Stimulated activated CD4-positive, alpha-beta T cell treated with anti-CD3 and anti-CD28 coated beads, Interleukin-15, amount 100 ng/mL, for 24 hours (primary cell): ENCODE results near the gene SPOP.
"Not testable (repeated sequence)": the region's sequence is repeated elsewhere in the genome, so short reads cannot be mapped to it uniquely, and the experiment has no call there.

Experiments used
- DNase-seq: peaks from one replicate; pipeline ENCODE4 v3.0.0-alpha.2; 2020

Gene SPOP

DNA sequence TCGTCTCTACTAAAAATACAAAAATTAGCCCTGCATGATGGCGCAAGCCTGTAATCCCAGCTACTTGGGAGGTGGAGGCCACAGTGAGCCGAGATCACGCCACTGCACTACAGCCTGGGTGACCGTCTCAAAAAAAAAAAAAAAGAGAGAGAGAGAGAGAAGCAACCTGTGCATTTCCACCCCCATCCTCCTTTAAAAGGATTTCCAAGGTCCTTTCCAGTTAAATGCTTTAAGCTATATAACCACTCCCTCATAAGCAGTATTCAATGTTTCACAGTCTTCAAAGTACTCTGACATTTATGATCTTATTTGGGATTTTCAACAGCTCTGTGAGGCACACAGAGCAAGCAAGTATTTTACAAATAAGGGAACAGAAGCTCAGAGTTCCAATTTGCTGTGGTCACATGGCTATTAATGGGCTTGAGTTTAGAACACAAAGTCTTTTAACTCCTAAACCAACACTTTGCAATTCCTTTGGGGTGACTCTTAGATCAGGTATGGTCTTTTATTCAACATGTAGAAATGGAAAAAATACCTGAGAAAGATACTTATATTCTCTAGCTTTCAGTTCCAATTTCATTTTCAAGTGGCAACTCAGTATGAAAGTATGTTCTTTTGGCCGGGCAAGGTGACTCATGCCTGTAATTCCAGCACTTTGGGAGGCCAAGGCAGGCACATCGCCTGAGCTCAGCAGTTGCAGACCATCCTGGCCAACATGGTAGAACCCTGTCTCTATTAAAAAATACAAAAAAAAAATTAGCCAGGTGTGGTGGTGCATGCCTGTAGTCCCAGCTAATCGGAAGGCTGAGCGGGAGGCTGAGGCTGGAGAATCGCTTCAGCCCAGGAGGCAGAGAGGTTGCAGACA is 31.3 kb downstream of the SPOP start:
- DNase-seq: peak; percentile 67

DNA sequence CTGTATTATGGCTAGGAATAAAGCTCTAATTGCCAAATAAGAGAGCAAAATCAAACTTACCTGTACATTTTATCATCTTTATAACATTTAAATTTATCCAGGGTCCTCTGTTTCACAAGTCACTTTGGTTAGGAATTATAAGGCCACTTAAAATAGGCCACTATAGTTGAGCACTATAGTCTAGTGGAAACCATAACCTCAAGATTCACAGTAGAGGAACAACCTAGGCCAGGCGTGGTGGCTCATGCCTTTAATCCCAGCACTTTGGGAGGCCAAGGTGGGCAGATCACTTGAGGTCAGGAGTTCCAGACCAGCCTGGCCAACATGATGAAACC is 31.9 kb downstream of the SPOP start:
- not testable (repeated sequence) for DNase-seq

DNA sequence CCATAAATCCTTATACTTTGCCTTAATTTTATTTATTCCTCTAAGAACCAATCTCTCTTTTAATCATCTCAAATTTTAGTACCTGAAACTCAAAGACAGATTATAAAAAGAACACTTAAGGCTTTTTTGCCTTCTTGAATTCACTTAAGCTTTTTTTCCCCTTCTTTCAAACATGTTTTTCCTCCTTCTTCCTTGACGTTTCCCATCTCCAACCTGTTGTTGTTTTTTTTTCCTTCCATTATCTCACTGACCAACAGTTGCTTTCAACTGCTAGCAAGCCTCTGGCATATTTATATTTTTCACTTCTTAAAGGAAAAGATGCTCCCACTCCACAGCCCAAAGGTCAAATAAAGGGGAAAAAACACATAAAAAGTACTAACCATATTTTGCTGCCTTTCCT is 32.2 kb downstream of the SPOP start:
- no peak for DNase-seq

DNA sequence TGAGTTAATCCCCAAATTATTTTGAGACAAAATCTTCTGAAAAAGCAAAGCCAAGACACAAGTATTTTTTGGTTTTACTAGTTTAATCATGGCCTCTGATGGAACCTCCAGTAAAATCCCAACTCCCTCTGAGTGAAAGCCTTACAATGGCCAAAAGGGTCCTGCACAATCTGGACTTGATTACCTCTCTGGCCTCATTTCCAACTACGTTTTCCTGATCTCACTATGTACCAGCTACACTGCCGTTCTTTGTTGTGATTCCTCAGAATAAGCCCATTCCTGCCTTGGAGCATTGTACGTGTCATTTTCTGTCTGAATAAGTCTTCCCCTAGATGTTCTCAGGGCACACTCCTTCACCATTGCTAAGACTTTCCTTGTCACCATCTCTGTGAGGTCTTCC is 37.3 kb downstream of the SPOP start:
- no peak for DNase-seq

DNA sequence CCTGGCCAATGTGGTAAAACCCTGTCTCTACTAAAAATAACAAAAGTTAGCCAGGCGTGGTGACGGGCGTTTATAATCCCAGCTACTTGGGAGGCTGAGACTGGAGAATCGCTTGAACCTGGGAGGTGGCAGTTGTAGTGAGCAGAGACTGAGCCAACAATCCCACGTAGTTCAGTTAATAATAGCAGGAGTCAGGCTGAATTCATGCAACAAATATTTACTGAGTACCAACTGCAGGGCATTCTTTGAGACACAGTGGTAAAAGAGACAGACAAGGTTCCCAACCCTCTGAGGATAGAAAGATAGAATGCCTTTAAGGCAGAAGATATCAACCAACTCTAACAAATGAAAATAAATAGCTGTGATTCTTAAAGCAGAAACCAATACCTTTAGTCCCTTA is 39.1 kb downstream of the SPOP start:
- no peak for DNase-seq

DNA sequence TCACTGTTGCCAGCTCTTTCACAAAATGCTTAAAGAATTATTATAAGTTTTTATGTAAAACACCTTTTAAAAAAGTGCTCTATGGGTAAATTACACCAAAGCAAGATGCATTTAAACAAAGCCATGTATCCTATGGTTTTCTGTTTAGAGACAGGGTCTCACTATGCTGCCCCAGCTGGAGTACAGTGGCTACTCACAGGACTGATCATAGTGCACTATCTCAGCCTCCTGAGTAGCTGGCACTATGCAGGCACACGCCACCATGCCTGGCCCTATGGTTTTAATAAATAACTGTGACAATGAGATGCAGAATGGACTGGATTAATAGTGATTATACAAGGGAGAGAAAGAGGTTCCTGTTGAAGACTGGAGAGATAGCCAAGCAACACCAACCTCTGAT is 40.2 kb downstream of the SPOP start:
- no peak for DNase-seq

DNA sequence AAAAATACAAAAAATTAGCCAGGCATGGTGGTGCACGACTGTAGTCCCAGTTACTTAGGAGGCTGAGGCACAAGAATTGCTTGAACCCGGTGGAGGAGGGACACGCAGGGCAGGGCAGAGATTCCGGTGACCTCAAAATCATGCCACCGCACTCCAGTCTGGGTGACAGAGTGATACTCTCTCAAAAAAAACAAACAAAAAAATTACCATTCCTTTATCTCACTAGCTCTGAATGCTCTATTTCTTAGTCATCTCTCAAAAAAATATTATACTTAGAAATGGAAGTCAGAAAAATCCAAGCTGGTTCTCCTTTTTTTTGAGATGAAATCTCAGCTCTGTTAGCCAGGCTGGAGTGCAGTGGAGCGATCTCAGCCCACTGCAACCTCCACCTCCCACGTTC is 40.8 kb downstream of the SPOP start:
- peak; percentile 9 for DNase-seq

DNA sequence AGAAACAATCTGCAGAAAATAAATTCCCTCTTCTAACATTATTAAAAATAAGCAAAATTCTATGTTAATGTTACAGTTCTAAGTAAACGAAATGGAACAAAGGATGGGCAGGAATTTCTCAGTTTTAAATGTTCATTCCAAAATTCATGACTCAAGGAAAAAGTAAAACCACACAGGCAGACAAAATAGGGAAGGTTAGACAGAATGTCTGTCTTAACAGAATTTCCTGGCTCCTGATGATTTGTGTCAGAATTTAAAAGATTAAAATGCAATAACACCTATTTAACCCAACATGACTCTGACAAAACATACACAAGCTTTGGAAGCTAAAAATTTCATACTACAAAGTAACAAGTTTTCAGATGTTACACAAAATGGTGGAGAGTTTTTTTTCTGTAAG is 42.8 kb downstream of the SPOP start:
- DNase-seq: no peak

DNA sequence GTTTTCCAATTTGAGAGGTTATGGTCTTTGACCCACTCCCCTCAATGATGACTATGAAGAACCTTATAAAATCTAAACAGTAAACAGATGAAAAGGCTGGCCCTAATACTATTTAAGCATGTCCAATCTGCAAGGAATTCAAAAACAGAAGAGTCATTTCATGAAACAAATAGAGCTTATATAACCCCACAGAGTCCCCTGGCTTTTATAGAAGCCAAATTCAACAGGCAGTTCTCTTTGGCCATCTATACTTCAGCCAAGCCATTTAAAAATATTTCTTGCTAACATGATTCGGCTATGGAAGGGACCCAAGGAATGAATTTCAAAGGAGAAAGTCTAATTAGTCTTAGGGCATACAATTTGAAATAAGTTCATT is 43.4 kb downstream of the SPOP start:
- no peak for DNase-seq

DNA sequence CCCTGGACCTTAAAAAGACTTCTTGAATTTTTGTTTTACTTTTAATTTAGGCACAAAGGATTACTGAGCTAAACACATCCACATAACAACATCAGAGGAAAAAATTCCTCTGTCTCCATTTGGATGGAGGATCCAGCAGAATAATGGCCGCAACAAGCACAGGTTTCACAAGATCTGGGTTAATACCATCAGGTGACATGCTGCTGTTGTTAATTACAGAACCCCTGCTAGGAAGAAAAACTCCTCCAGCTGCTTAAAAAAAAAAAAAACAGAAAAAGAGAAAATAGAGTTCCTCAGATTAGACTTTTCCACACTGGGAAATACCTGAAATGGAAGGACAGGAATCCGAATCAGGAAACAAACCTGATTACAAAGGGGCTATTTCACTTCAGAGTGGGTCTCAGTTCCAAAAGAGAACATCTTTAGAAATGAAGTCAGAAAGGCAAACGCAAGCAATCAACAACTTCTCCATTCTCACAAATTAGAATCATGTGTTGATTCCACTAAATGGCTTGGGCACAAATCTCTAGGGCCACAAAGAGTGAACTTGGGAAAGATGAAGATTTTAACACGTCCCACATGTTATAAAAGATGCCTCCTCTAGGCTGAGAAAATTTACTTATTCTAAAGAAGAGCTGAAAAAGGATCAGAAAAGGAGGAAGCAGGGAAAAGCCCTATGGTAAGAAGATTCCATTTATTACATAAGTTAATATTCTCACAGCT is 44.0 kb downstream of the SPOP start:
- DNase-seq: no peak

DNA sequence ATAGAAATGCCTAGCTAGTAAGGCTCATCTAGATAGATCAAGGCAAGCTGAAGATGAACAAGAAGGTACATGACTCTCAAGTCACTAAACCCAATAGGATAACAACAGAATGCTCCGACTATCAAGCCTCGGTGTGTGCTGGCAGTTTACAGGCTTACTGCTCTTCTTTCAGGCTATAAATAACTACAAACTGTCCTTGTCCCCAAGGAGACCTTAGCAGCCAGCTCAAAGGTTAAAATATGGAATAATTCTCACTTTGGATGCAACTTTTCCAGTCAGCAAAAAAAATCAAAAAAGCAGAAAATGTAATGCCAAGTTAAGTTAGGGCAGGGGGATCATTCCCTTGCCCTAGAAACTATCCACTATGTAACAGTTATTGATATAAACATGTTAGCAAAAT is 44.6 kb downstream of the SPOP start:
- no peak for DNase-seq

DNA sequence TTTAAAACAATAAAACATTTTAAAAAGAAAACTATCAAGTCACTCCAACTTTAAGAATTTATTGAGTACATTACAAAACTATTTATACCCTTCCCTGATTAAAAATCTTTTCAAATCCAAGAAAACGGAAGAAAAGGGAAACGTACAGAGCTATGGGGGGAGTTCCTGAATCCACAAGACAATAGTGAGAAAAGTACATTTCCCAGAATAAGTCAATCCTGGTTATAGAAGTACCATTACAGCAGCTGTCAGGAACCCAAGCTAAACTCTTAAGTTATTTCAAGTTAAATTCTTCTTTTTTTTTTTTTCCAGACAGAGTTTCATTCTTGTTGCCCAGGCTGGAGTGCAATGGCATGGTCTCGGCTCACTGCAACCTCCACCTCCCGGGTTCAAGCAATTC is 45.7 kb downstream of the SPOP start:
- DNase-seq: no peak

DNA sequence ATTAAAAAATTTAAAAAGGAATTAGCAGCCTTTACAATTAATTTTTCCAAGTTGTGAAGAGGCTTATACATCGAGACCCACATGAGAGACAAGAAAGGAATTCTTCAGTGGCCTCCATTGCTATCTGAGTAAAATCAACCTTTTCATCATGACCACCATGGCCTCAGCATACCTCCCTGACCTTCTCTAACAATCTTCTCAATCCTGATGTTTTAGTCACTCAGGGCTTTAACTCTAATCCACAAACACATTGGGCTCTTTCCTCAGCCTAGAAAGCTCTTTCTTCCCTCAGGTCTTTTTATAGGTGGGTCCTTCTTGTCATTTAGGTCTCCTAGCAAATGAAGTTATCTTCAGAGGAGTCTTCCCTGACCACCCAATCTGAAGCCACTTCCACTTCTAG is 46.4 kb downstream of the SPOP start:
- no peak for DNase-seq

DNA sequence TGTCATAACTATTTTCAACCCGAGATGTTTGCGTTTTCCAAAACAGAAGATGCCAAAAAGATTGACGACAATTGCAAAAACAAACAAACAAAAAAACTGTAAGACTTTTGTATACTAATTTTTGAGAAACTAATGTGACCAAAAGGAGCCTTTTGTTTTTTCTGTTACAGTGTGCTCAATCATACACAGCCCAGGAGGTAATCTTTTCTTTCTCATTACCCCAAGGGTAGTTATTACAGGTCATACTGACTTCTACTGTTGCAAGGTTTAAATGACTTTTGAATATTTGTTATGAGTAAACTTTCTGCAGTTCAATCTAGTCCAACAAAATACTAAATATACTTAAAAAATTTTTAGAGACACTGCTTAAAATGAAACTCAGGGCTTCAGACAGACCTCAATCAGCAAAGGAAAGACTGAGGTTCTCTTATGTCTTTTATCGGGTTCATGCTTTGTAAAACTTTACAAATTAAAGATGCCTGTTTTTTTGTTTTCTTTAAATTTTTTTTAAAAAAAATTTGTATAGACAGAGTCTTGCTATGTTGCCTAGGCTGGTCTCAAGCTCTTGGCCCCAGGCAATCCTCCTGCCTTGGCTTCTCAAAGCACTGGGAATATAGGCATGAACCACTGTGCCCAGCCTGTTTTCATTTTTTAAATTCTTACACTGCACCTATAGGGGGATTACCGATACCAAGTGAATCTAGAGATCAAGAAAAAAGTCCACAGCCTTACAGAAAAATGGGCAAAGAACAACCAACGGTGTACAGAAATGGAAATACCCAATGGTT is 47.6 kb downstream of the SPOP start:
- DNase-seq: no peak

DNA sequence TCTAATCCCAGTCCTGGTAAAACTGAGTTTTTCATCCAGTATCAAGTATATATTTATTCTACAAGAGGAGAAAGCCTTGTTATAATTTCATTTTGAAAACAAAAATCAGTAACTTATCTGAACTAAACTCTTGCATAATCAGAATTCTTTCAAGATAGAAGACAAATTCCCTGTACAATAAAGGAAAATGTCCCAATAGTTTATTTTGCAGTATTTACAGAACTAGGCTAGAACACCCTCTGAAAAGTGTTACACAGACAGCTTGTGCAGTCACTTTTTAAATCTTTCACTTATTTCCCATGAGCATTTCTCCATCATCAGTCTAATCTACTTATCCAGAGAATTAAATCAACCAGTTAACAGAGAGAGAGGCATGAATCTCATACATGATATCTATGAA is 48.5 kb downstream of the SPOP start:
- DNase-seq: no peak

DNA sequence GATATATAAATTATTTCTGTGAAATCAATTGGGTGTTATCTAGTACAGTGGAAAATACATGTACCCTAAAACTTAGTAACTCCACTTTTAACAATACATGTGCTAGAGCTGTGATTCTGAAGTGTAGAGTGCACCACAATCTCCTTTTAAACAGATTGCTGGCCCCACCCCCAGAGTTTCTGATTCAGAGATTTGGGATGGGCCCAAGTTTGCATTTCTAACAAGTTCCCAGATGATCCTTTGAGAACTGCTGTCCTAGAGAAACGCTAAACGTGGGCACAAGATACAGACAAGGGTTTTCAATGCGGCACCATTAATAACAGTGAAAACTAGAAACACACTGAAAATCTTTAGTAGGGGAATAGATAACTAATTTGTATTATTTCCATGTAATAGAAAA is 53.0 kb downstream of the SPOP start:
- DNase-seq: no peak

DNA sequence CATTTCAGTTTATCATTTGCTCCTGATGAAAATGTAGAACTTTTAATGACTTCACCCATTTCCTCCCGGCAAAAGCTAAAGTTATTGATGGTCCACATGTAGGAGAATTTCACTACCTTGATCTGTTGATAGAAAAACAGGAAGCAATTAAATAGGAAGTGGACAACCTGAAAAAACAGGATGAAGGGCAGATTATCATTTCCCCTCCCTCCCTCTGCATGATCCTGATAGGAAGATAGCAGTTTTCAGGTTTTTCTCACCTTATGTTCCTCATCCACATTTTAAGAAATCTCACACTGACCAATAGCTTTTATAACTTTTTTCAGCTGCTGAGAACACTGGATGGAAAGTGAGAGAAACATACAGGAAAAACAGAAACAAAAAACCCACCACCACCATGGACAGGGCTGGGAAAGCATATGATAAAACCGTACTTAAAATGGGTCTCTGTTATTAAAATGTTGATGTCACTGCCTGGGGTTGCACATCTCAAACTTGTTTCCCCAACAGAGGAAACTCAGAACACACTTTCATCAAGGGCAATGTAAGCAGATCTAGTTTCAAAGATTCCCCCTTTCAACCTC is 55.9 kb downstream of the SPOP start:
- DNase-seq: no peak

DNA sequence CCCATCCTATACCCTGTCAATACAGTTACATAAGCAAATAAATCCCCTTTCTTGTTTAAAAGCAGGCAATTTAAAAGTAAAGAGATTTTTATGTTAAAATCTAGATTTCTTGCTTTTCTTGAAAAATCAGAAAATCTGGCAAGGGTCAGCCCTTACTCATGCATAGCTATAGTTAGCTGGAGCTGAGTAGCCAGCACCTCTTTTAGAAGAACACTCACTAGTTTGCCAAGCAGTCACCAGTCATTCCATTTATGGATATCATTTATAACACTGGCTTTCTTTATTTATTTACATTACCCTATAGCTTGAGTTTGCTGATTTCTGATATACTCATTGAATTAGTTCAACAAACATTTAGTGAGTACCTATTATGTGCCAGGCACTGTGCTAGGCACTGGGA is 56.5 kb downstream of the SPOP start:
- DNase-seq: no peak

DNA sequence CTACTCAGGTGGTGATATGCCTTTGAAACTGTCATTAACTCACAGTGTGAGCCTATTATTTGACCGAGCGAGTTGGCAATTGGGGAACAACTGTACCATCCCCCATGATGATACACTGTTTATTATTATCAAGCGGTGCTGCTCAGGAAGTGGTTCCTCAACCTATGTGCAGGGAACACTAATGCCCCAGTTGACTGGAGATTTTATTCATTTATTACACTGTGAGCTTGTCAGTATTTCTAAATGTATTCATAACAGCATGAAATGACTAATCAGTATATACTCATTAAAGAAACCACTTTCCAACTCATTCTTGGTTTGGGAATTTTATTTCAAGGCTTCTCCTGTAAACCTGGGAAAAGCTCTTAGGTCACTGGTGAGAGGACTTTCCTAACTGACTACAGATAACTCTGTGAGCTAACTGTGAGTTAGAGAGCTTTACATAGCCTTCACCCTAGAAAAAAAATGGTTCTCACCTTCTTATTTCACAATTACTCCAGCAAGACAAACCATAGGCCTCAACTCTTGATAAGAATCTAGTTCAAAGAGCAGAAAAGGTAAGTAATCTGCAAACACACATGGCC is 59.8 kb downstream of the SPOP start:
- DNase-seq: no peak

DNA sequence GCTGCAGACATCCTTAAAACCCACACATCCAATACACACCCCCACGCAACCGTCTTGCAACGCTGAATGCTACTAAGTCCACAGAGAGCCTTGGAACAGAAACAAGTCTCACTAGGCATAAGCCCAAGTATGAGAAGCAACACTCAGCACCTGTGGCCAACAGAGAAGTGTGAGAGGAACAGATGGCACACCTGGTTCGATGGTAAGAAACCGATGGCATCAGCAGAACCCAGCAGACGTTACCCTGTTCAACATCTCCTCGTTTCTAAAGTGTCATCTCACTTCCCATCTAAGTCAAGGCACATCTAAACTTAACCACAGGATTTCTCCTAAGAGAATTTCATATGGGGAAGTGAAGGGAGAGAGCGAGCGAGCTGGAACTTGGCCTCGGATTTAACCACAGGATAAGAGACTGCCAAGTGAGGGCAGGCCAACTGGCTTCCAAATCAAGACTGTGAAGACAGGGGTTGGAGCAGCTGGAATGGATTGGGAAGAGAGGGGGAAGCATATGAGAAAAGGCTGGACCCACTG is 61.2 kb downstream of the SPOP start:
- DNase-seq: no peak

DNA sequence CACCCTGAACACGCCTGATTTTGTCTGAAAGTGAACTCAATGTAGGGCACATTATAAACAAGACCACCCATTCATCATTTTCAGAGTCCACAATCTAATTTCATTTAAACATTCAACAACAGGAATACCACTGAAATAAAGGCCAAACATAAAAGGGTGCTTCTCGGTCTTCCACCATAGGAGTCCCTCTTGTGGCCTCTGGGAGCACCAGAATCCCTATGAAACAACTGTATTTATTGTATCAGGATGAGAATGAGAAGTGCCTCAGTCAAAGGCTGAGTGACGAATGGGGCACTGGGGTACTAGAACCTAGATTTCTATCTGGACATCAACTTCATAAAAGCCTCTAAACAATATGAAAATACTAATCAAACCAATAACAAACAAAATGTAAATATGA is 61.8 kb downstream of the SPOP start:
- no peak for DNase-seq

DNA sequence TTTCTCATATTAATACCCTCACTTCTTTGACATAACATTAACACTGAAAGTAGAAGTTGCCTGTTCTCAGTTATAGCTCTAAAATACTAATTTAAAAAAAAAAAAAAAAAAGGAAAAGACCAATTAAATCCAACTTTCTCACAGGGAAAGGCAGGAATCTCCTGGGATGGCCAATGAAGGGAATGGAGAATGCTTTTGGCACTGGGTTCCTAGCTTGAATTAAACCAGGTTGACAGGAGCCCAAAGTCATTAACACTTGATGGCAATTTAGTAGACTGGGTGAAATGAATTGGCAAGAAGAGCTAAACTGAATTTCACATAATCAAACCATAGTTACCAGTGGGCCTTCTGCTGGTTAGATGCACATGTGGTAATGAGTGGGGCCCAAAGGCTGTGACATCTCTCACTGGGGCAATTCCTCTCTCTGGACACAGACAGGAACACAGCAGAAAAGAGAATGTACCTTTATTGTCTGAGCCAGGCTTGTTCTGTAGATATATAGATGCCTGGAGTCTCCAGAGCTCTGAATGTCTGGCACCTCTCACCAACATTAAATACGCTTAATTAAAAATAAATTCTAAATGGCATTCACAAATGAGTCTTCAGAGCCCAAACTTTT is 64.6 kb downstream of the SPOP start:
- DNase-seq: no peak
